CD4-positive, alpha-beta T cell treated with Interleukin-1 beta for 1 hour (primary cell): ENCODE measurements around the gene ARMH3.

Experiments
- DNase-seq, 2 donors: peaks; one replicate each; pipeline ENCODE4 v3.0.0-alpha.2; 2020 to 2022

The ARMH3 gene

GRCh38 chr10:101892782-101893391, 163.1 kb downstream of the ARMH3 start:
- no peak for DNase-seq

- DNase-seq, result peak; percentile 64 to 67
Measured at GRCh38 chr10:101889256-101890210, 166.4 kb downstream of the ARMH3 start.

GRCh38 chr10:101888251-101888949, 167.6 kb downstream of the ARMH3 start:
- no peak for DNase-seq

- DNase-seq, result no peak
Measured at GRCh38 chr10:101887775-101888174, 168.2 kb downstream of the ARMH3 start.

GRCh38 chr10:101886521-101887312, 169.3 kb downstream of the ARMH3 start:
- no peak for DNase-seq

- no peak for DNase-seq
Measured at GRCh38 chr10:101881036-101881774, 174.8 kb downstream of the ARMH3 start.

- DNase-seq, result no peak
Measured at GRCh38 chr10:101880232-101880573, 175.8 kb downstream of the ARMH3 start.

- no peak for DNase-seq
Measured at GRCh38 chr10:101879456-101880231, 176.3 kb downstream of the ARMH3 start.

GRCh38 chr10:101878869-101879268, 177.1 kb downstream of the ARMH3 start:
- no peak for DNase-seq

- no peak for DNase-seq
Measured at GRCh38 chr10:101875068-101875688, 180.8 kb downstream of the ARMH3 start.

- no peak for DNase-seq
Measured at GRCh38 chr10:101874252-101874651, 181.7 kb downstream of the ARMH3 start.

GRCh38 chr10:101867931-101868330, 188.0 kb downstream of the ARMH3 start:
- DNase-seq, result no peak

GRCh38 chr10:101859530-101859929, 196.4 kb downstream of the ARMH3 start:
- no peak for DNase-seq

GRCh38 chr10:101858723-101859500, 197.1 kb downstream of the ARMH3 start:
- DNase-seq, result no peak

- DNase-seq, result no peak
Measured at GRCh38 chr10:101857802-101858476, 198.0 kb downstream of the ARMH3 start.

GRCh38 chr10:101856626-101857025, 199.3 kb downstream of the ARMH3 start:
- DNase-seq, result no peak

- DNase-seq, result no peak
Measured at GRCh38 chr10:101851411-101852116, 204.4 kb downstream of the ARMH3 start.

- DNase-seq, result no peak
Measured at GRCh38 chr10:101850749-101851148, 205.2 kb downstream of the ARMH3 start.

- no peak for DNase-seq
Measured at GRCh38 chr10:101848894-101849351, 207.1 kb downstream of the ARMH3 start.
